ENCODE results near the gene TMEM18.
"Not testable (repeated sequence)": the region's sequence is repeated elsewhere in the genome, so short reads cannot be mapped to it uniquely, and the experiment has no call there.

The TMEM18 gene

GRCh38 chr2:715854-716560 lies 38.8 kb upstream of the TMEM18 start:
- Histone ChIP-seq H3K9ac (ENCODE audit: insufficient read length) (no peak overlapping the region), H3K4me3 (no peak overlapping the region), H3K27ac (no peak overlapping the region), H3K36me3 (ENCODE audit: insufficient read depth, low read length) (no peaks in the 10 kb centered on the region), H3K9me3 (ENCODE audit: low read depth, low read length) (no peaks in the 10 kb centered on the region)
- TF ChIP-seq EZH2 (IDR thresholded peaks at IDR 0.05): no peak
- no peak for TF ChIP-seq POLR2AphosphoS5 (IDR thresholded peaks at IDR 0.05; ENCODE audit: borderline replicate concordance, low read depth, low read length)
- TF ChIP-seq FOXP2 (optimal IDR thresholded peaks at IDR 0.05; ENCODE audit: control extremely low read depth, extremely low read length, insufficient read depth): no peak
- no peak for DNase-seq (ENCODE audit: low read depth, low spot score)

GRCh38 chr2:715038-715437 lies 37.8 kb upstream of the TMEM18 start:
- no peak for DNase-seq (ENCODE audit: low read depth, low spot score)
- Histone ChIP-seq H3K27ac (no peak overlapping the region), H3K9ac (ENCODE audit: insufficient read length) (no peak overlapping the region), H3K4me3 (no peak overlapping the region), H3K9me3 (ENCODE audit: low read depth, low read length) (no peaks in the 10 kb centered on the region), H3K36me3 (ENCODE audit: insufficient read depth, low read length) (no peaks in the 10 kb centered on the region)
- TF ChIP-seq FOXP2 (optimal IDR thresholded peaks at IDR 0.05; ENCODE audit: control extremely low read depth, extremely low read length, insufficient read depth) (no peak), EZH2 (IDR thresholded peaks at IDR 0.05) (no peak), POLR2AphosphoS5 (IDR thresholded peaks at IDR 0.05; ENCODE audit: borderline replicate concordance, low read depth, low read length) (no peak)

GRCh38 chr2:714005-714741 lies 37.0 kb upstream of the TMEM18 start:
- Histone ChIP-seq H3K27ac (no peak overlapping the region), H3K36me3 (ENCODE audit: insufficient read depth, low read length) (no peaks in the 10 kb centered on the region), H3K4me3 (no peak overlapping the region), H3K9ac (ENCODE audit: insufficient read length) (no peak overlapping the region), H3K9me3 (ENCODE audit: low read depth, low read length) (no peaks in the 10 kb centered on the region)
- no peak for DNase-seq (ENCODE audit: low read depth, low spot score)
- TF ChIP-seq FOXP2 (optimal IDR thresholded peaks at IDR 0.05; ENCODE audit: control extremely low read depth, extremely low read length, insufficient read depth): no peak
- no peak for TF ChIP-seq EZH2 (IDR thresholded peaks at IDR 0.05)
- TF ChIP-seq POLR2AphosphoS5 (IDR thresholded peaks at IDR 0.05; ENCODE audit: borderline replicate concordance, low read depth, low read length): no peak

GRCh38 chr2:710867-711665 lies 33.9 kb upstream of the TMEM18 start:
- H3K4me3 ChIP-seq: no peak overlapping the region
- no peak for TF ChIP-seq POLR2AphosphoS5 (IDR thresholded peaks at IDR 0.05; ENCODE audit: borderline replicate concordance, low read depth, low read length)
- TF ChIP-seq FOXP2 (optimal IDR thresholded peaks at IDR 0.05; ENCODE audit: control extremely low read depth, extremely low read length, insufficient read depth): no peak
- TF ChIP-seq EZH2 (IDR thresholded peaks at IDR 0.05): no peak
- no peaks in the 10 kb centered on the region for H3K36me3 ChIP-seq (ENCODE audit: insufficient read depth, low read length)
- no peak overlapping the region for H3K27ac ChIP-seq
- H3K9ac ChIP-seq (ENCODE audit: insufficient read length): no peak overlapping the region
- DNase-seq (ENCODE audit: low read depth, low spot score): no peak
- no peaks in the 10 kb centered on the region for H3K9me3 ChIP-seq (ENCODE audit: low read depth, low read length)

- Histone ChIP-seq H3K27ac (no peak overlapping the region), H3K36me3 (ENCODE audit: insufficient read depth, low read length) (no peaks in the 10 kb centered on the region), H3K9me3 (ENCODE audit: low read depth, low read length) (no peaks in the 10 kb centered on the region), H3K9ac (ENCODE audit: insufficient read length) (no peak overlapping the region), H3K4me3 (no peak overlapping the region)
- TF ChIP-seq FOXP2 (optimal IDR thresholded peaks at IDR 0.05; ENCODE audit: control extremely low read depth, extremely low read length, insufficient read depth) (no peak), EZH2 (IDR thresholded peaks at IDR 0.05) (no peak), POLR2AphosphoS5 (IDR thresholded peaks at IDR 0.05; ENCODE audit: borderline replicate concordance, low read depth, low read length) (no peak)
- DNase-seq (ENCODE audit: low read depth, low spot score): no peak
Observed at GRCh38 chr2:709138-709765, 32.0 kb upstream of the TMEM18 start.

GRCh38 chr2:708667-709066 lies 31.5 kb upstream of the TMEM18 start:
- DNase-seq (ENCODE audit: low read depth, low spot score): no peak
- H3K36me3 ChIP-seq (ENCODE audit: insufficient read depth, low read length): no peaks in the 10 kb centered on the region
- TF ChIP-seq POLR2AphosphoS5 (IDR thresholded peaks at IDR 0.05; ENCODE audit: borderline replicate concordance, low read depth, low read length) (no peak), FOXP2 (optimal IDR thresholded peaks at IDR 0.05; ENCODE audit: control extremely low read depth, extremely low read length, insufficient read depth) (no peak), EZH2 (IDR thresholded peaks at IDR 0.05) (no peak)
- no peaks in the 10 kb centered on the region for H3K9me3 ChIP-seq (ENCODE audit: low read depth, low read length)
- H3K27ac ChIP-seq: no peak overlapping the region
- no peak overlapping the region for H3K4me3 ChIP-seq
- H3K9ac ChIP-seq (ENCODE audit: insufficient read length): no peak overlapping the region

- Histone ChIP-seq H3K9me3 (ENCODE audit: low read depth, low read length) (no peaks in the 10 kb centered on the region), H3K27ac (no peak overlapping the region), H3K4me3 (no peak overlapping the region), H3K36me3 (ENCODE audit: insufficient read depth, low read length) (no peaks in the 10 kb centered on the region), H3K9ac (ENCODE audit: insufficient read length) (no peak overlapping the region)
- no peak for DNase-seq (ENCODE audit: low read depth, low spot score)
- no peak for TF ChIP-seq POLR2AphosphoS5 (IDR thresholded peaks at IDR 0.05; ENCODE audit: borderline replicate concordance, low read depth, low read length)
- TF ChIP-seq EZH2 (IDR thresholded peaks at IDR 0.05): no peak
- no peak for TF ChIP-seq FOXP2 (optimal IDR thresholded peaks at IDR 0.05; ENCODE audit: control extremely low read depth, extremely low read length, insufficient read depth)
Observed at GRCh38 chr2:705971-706511, 28.8 kb upstream of the TMEM18 start.

- not testable (repeated sequence) for DNase-seq (ENCODE audit: low read depth, low spot score); H3K27ac ChIP-seq; H3K9me3 ChIP-seq (ENCODE audit: low read depth, low read length); H3K9ac ChIP-seq (ENCODE audit: insufficient read length); H3K36me3 ChIP-seq (ENCODE audit: insufficient read depth, low read length); H3K4me3 ChIP-seq
Observed at GRCh38 chr2:702765-703164, 25.6 kb upstream of the TMEM18 start.

All from SK-N-MC (cell line).